DLD1 (cell line): ENCODE data around the gene NEAT1.

Experiments
- in situ Hi-C: cut with HindIII; loops from 2 replicates; pipeline ENCODE4 v1.10.0; 2017; ENCODE audit warnings: low sequenced_read_pairs

NEAT1 gene

GRCh38 chr11:65389294-65389980 is 33.2 kb upstream of the NEAT1 start:
- in situ Hi-C loops: no loop called here

- in situ Hi-C loops: no loop called here
Measured at GRCh38 chr11:65390099-65390941, 32.3 kb upstream of the NEAT1 start.

- in situ Hi-C loops: no loop called here
Measured at GRCh38 chr11:65390996-65391395, 31.6 kb upstream of the NEAT1 start.

GRCh38 chr11:65392186-65392829 is 30.3 kb upstream of the NEAT1 start:
- in situ Hi-C loops: no loop called here

- in situ Hi-C loops: no loop called here
Measured at GRCh38 chr11:65392899-65393298, 29.7 kb upstream of the NEAT1 start.

GRCh38 chr11:65393513-65394079 is 29.0 kb upstream of the NEAT1 start:
- in situ Hi-C loops: no loop called here

- in situ Hi-C loops: no loop called here
Measured at GRCh38 chr11:65394125-65394536, 28.5 kb upstream of the NEAT1 start.

- in situ Hi-C loops: no loop called here
Measured at GRCh38 chr11:65395961-65396530, 26.6 kb upstream of the NEAT1 start.

- in situ Hi-C loops: no loop called here
Measured at GRCh38 chr11:65396769-65397745, 25.5 kb upstream of the NEAT1 start.

- in situ Hi-C loops: no loop called here
Measured at GRCh38 chr11:65398362-65398910, 24.2 kb upstream of the NEAT1 start.

GRCh38 chr11:65399249-65399648 is 23.3 kb upstream of the NEAT1 start:
- in situ Hi-C loops: no loop called here

- in situ Hi-C loops: no loop called here
Measured at GRCh38 chr11:65399845-65400244, 22.8 kb upstream of the NEAT1 start.

- in situ Hi-C loops: no loop called here
Measured at GRCh38 chr11:65400307-65401072, 22.1 kb upstream of the NEAT1 start.

- in situ Hi-C loops: no loop called here
Measured at GRCh38 chr11:65401073-65401802, 21.4 kb upstream of the NEAT1 start.

- in situ Hi-C loops: no loop called here
Measured at GRCh38 chr11:65401803-65402248, 20.8 kb upstream of the NEAT1 start.

- in situ Hi-C loops: no loop called here
Measured at GRCh38 chr11:65402790-65403189, 19.8 kb upstream of the NEAT1 start.

GRCh38 chr11:65403607-65404121 is 18.9 kb upstream of the NEAT1 start:
- in situ Hi-C loops: no loop called here

- in situ Hi-C loops: no loop called here
Measured at GRCh38 chr11:65404210-65404609, 18.4 kb upstream of the NEAT1 start.
